SK-N-MC (cell line): ENCODE results near the gene ABCA8.

ENCODE experiments used
- EZH2 ChIP-seq: fragments of 200-600 bp; sonication (generic); IDR thresholded peaks from one replicate; pipeline ENCODE4 v1.6.1; 2017; ENCODE audit warnings: antibody characterized with exemption
- POLR2AphosphoS5 ChIP-seq: IDR thresholded peaks from 2 replicates; pipeline ENCODE4 v1.6.1; 2012; ENCODE audit warnings: mild to moderate bottlenecking, low read depth, low read length, borderline replicate concordance

DNA sequence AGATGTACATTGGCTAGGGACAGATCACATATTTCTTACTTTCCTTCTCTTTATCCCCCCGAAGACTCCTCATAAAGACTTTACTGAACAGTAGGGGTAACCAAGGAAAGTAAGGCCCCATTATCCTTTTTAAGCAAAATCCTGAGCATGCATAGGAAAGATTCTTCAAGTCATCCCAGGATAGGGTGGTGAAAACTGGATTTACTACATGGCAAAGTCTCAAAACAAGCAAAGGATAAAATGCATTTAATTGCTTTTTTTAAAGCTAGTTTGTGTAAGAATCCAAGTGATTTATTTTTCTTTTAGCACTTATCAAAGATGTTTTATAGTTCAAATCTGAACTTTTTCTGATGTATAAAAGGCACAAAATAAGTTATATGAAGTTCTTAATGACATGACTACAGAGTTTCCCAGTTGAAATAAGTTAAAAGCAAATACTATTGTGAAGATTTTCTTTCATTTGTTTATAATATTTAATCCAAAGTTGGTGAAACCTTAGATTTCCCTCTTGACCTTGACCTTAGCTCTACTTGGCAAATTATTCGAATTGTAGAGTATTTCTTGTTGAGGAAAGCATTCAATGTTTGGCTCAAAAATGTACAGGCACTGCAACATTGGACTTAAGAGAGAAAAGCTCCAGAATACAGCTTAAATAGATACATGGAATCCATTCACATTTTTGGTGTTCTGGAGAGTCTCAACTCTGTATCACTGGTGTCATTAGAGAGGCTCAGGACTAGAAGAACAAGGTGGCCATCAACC lies 104.3 kb downstream of the ABCA8 start:
- TF ChIP-seq EZH2 (no peak), POLR2AphosphoS5 (no peak)
